SK-N-SH (cell line): ENCODE measurements around the gene KDM4F. TPM values are rescaled to one million over a fixed set of nuclear protein-coding genes. Genes with fewer than 3 reads are reported as not detected.

ENCODE experiments used
- CTCF ChIA-PET: fragments of 300-600, 350-600 bp; formaldehyde crosslinking; extraction: SDS; loops from one replicate; lab custom pipeline; 2021; lab: Yijun Ruan, JAX
- POLR2A ChIA-PET: fragments of 350-600 bp; sonication (Branson Sonifier 250); formaldehyde crosslinking; extraction: SDS; loops from one replicate; lab custom pipeline; 2020; ENCODE audit warnings: antibody characterized with exemption, inconsistent platforms; lab: Yijun Ruan, JAX
- DNase-seq: peaks from one replicate; pipeline ENCODE4 v3.0.0; 2012
- H2AFZ ChIP-seq: fragments of 200-600 bp; sonication (generic); 2 replicates; pipeline ENCODE4 v1.8.1; 2016; ENCODE audit warnings: antibody characterized with exemption, mild to moderate bottlenecking, low read depth
- H3F3A ChIP-seq: fragments of 200-600 bp; sonication (generic); replicated peaks from 2 replicates; pipeline ENCODE3; 2016; ENCODE audit warnings: antibody characterized with exemption, mild to moderate bottlenecking; ENCODE audit not compliant: insufficient read depth
- H3K27ac ChIP-seq, 2 experiments: fragments of 200-500 bp in 1 of 2; fragments of 200-600 bp in 1 of 2; sonication (Bioruptor generic) in 1 of 2; sonication (generic), shearing (Covaris generic) in 1 of 2; 2 replicates each; pipeline versions ENCODE4 v1.5.1 to v1.6.1; 2014 to 2016; ENCODE audit warnings: low read depth in 2 of 2, inconsistent platforms in 1 of 2, low read length in 1 of 2, mild to moderate bottlenecking in 1 of 2, mixed read lengths in 1 of 2
- H3K27me3 ChIP-seq: fragments of 200-600 bp; sonication (generic), shearing (Covaris generic); 2 replicates; pipeline ENCODE4 v1.6.1; 2016; ENCODE audit warnings: mixed run types; ENCODE audit not compliant: insufficient read depth
- H3K36me3 ChIP-seq, 2 experiments: fragments of 200-500 bp in 1 of 2; fragments of 200-600 bp in 1 of 2; sonication (Bioruptor generic) in 1 of 2; sonication (generic) in 1 of 2; replicated peaks in 1 of 2; 2 replicates each; pipeline versions ENCODE3 to v1.5.1; 2014 to 2016; ENCODE audit warnings: low read length in 1 of 2, mild to moderate bottlenecking in 1 of 2; ENCODE audit not compliant: insufficient read depth in 2 of 2, control insufficient read depth in 1 of 2
- H3K4me1 ChIP-seq, 2 experiments: fragments of 200-500 bp in 1 of 2; fragments of 200-600 bp in 1 of 2; sonication (Bioruptor generic) in 1 of 2; sonication (generic), shearing (Covaris generic) in 1 of 2; 2 replicates each; pipeline versions ENCODE4 v1.5.1 to v1.6.1; 2014 to 2016; ENCODE audit warnings: low read depth in 1 of 2, low read length in 1 of 2, mixed run types in 1 of 2; ENCODE audit not compliant: insufficient read depth in 2 of 2, control insufficient read depth in 1 of 2
- H3K4me2 ChIP-seq: fragments of 200-600 bp; sonication (generic), shearing (Covaris generic); 2 replicates; pipeline ENCODE4 v1.6.1; 2017; ENCODE audit warnings: mixed run types
- H3K4me3 ChIP-seq, 2 experiments: fragments of 200-500 bp in 1 of 2; fragments of 200-600 bp in 1 of 2; sonication (Bioruptor generic) in 1 of 2; sonication (generic), shearing (Covaris generic) in 1 of 2; 2 replicates each; pipeline versions ENCODE4 v1.5.1 to v1.8.1; 2014 to 2016; ENCODE audit warnings: low read depth in 2 of 2, inconsistent platforms in 1 of 2, low read length in 1 of 2, mild to moderate bottlenecking in 1 of 2, mixed read lengths in 1 of 2, moderate library complexity in 1 of 2
- H3K79me2 ChIP-seq: fragments of 200-600 bp; sonication (generic); 2 replicates; pipeline ENCODE4 v1.8.1; 2017; ENCODE audit warnings: mild to moderate bottlenecking; ENCODE audit not compliant: insufficient read depth
- H3K9ac ChIP-seq: fragments of 200-600 bp; sonication (generic); 2 replicates; pipeline ENCODE4 v1.6.1; 2017; ENCODE audit warnings: mixed run types
- H3K9me2 ChIP-seq: fragments of 200-600 bp; sonication (generic); 2 replicates; pipeline ENCODE4 v1.6.1; 2017; ENCODE audit warnings: mixed run types
- H3K9me3 ChIP-seq: fragments of 200-600 bp; sonication (generic); 2 replicates; pipeline ENCODE4 v1.6.1; 2017; ENCODE audit warnings: mixed run types, mild to moderate bottlenecking, moderate library complexity
- H4K20me1 ChIP-seq: fragments of 200-600 bp; sonication (generic); 2 replicates; pipeline ENCODE4 v1.6.1; 2017; ENCODE audit warnings: mild to moderate bottlenecking, mixed run types; ENCODE audit not compliant: insufficient read depth
- CHD2 ChIP-seq: fragments of 150-350 bp; IDR thresholded peaks from 2 replicates; pipeline ENCODE4 v1.6.1; 2018; ENCODE audit warnings: low read length; ENCODE audit not compliant: partially characterized antibody
- EP300 ChIP-seq, 2 experiments: IDR thresholded peaks; 2 replicates each; pipeline versions ENCODE4 v1.4.0 to v1.6.1; 2012; ENCODE audit warnings: borderline replicate concordance in 1 of 2, low read depth in 1 of 2, low read length in 1 of 2
- EZH2phosphoT487 ChIP-seq: fragments of 200-600 bp; sonication (generic); IDR thresholded peaks from 2 replicates; pipeline ENCODE4 v1.6.1; 2017; ENCODE audit warnings: low read depth, mixed run types, mild to moderate bottlenecking, antibody characterized with exemption, moderate library complexity, borderline replicate concordance
- FOXJ3 ChIP-seq: sonication (generic); formaldehyde crosslinking; IDR thresholded peaks from 2 replicates; pipeline ENCODE4 v1.5.1; 2020; ENCODE audit warnings: mild to moderate bottlenecking, missing genetic modification reagents
- GABPA ChIP-seq: IDR thresholded peaks from 2 replicates; pipeline ENCODE4 v1.4.0; 2012; ENCODE audit warnings: low read depth, mild to moderate bottlenecking
- GATA2 ChIP-seq: sonication (generic); formaldehyde crosslinking; IDR thresholded peaks from 2 replicates; pipeline ENCODE4 v1.5.0; 2020; ENCODE audit warnings: mild to moderate bottlenecking, missing genetic modification reagents
- JUND ChIP-seq: IDR thresholded peaks from 2 replicates; pipeline ENCODE4 v1.4.0; 2012
- MAX ChIP-seq: IDR thresholded peaks from 2 replicates; pipeline ENCODE4 v1.4.0; 2012; ENCODE audit warnings: low read depth
- NFIC ChIP-seq: IDR thresholded peaks from 2 replicates; pipeline ENCODE4 v1.4.0; 2012; ENCODE audit warnings: borderline replicate concordance
- POLR2AphosphoS5 ChIP-seq: IDR thresholded peaks from 2 replicates; pipeline ENCODE4 v1.6.1; 2012; ENCODE audit warnings: low read depth, low read length
- RCOR1 ChIP-seq: fragments of 150-350 bp; IDR thresholded peaks from 2 replicates; pipeline ENCODE4 v1.6.1; 2017; ENCODE audit warnings: antibody characterized with exemption, low read length
- RFX5 ChIP-seq: IDR thresholded peaks from 2 replicates; pipeline ENCODE4 v1.6.1; 2012; ENCODE audit warnings: mild to moderate bottlenecking, improper control_type of control experiment, low read length
- RXRA ChIP-seq: IDR thresholded peaks from 2 replicates; pipeline ENCODE4 v1.4.0; 2012; ENCODE audit warnings: low read depth, mild to moderate bottlenecking, borderline replicate concordance
- SMC3 ChIP-seq: IDR thresholded peaks from 2 replicates; pipeline ENCODE4 v1.6.1; 2012; ENCODE audit warnings: low read depth, low read length, improper control_type of control experiment
- TAF1 ChIP-seq: IDR thresholded peaks from 2 replicates; pipeline ENCODE4 v1.6.1; 2012; ENCODE audit warnings: low read depth, mild to moderate bottlenecking, low read length, moderate library complexity, borderline replicate concordance
- ZBTB33 ChIP-seq: IDR thresholded peaks from 2 replicates; pipeline ENCODE4 v1.4.0; 2012; ENCODE audit warnings: low read depth, borderline replicate concordance
- WGBS: methylation state at CpG from one replicate; pipeline ENCODE4 v1.1.6; 2017; ENCODE audit warnings: low lambda C conversion rate; 5-methylcytosine and 5-hydroxymethylcytosine counted together
- polyA plus RNA-seq, 3 experiments: library from polyadenylated mRNA; depleted of rRNA; stranded (reverse); fragments of >200 nt; gene quantifications; 2 replicates each; pipeline ENCODE4 v1.2.3, GENCODE V29; 2012
- TF ChIP-seq, protein P1 (sequence below): fragments of 150-350 bp; IDR thresholded peaks from 2 replicates; pipeline ENCODE4 v1.6.1; 2016; ENCODE audit warnings: mild to moderate bottlenecking, low read depth, low read length
- TF ChIP-seq, protein P2 (sequence below): fragments of 200-600 bp; sonication (generic); IDR thresholded peaks from 2 replicates; pipeline ENCODE4 v1.6.1; 2017; ENCODE audit warnings: antibody characterized with exemption, mild to moderate bottlenecking, moderate library complexity
- TF ChIP-seq, protein P3 (sequence below): IDR thresholded peaks from 2 replicates; pipeline ENCODE4; 2012

The KDM4F gene
- polyA plus RNA-seq, 1 of the 3 experiments (the other 2 are of a cell fraction): not detected

- CTCF ChIA-PET: interaction anchor here (0.6 to 1.2 kb wide), 5 partner anchors 9 to 566 kb away, joined by 3 to 4 read pairs (median 3); partner anchors contain the start of gene SRSF8
- no peak overlapping the region for H3K4me3 ChIP-seq
- DNase-seq: no peak
- POLR2A ChIA-PET: no interaction called here
- 78% methylated on average over 4 of the region's 4 CpGs for WGBS
- peaks cover 0 to 7% of the 10 kb centered on the region in 2 experiments; a peak in 2 of 4 replicates for H3K4me1 ChIP-seq
- no peaks in the 10 kb centered on the region for H3K27me3 ChIP-seq
- H3K9me2 ChIP-seq: no peaks in the 10 kb centered on the region
- no peaks in the 10 kb centered on the region for H3F3A ChIP-seq
- TF ChIP-seq RCOR1: no peak
- no peak for TF ChIP-seq RFX5
- TF ChIP-seq POLR2AphosphoS5: no peak
- no peak for TF ChIP-seq JUND
- TF ChIP-seq MAX: no peak
- TF ChIP-seq, protein P1, sequence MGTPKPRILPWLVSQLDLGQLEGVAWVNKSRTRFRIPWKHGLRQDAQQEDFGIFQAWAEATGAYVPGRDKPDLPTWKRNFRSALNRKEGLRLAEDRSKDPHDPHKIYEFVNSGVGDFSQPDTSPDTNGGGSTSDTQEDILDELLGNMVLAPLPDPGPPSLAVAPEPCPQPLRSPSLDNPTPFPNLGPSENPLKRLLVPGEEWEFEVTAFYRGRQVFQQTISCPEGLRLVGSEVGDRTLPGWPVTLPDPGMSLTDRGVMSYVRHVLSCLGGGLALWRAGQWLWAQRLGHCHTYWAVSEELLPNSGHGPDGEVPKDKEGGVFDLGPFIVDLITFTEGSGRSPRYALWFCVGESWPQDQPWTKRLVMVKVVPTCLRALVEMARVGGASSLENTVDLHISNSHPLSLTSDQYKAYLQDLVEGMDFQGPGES: no peak
- no peak for TF ChIP-seq EP300 (IDR thresholded peaks at IDR 0.05; ENCODE audit: borderline replicate concordance in 1 of 2, low read depth in 1 of 2, low read length in 1 of 2)
- TF ChIP-seq, protein P2, sequence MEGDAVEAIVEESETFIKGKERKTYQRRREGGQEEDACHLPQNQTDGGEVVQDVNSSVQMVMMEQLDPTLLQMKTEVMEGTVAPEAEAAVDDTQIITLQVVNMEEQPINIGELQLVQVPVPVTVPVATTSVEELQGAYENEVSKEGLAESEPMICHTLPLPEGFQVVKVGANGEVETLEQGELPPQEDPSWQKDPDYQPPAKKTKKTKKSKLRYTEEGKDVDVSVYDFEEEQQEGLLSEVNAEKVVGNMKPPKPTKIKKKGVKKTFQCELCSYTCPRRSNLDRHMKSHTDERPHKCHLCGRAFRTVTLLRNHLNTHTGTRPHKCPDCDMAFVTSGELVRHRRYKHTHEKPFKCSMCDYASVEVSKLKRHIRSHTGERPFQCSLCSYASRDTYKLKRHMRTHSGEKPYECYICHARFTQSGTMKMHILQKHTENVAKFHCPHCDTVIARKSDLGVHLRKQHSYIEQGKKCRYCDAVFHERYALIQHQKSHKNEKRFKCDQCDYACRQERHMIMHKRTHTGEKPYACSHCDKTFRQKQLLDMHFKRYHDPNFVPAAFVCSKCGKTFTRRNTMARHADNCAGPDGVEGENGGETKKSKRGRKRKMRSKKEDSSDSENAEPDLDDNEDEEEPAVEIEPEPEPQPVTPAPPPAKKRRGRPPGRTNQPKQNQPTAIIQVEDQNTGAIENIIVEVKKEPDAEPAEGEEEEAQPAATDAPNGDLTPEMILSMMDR: no peak
- TF ChIP-seq GATA2 (CRISPR knock-in tag): no peak
- no peak for TF ChIP-seq NFIC
- TF ChIP-seq EZH2phosphoT487: no peak
- no peak for TF ChIP-seq CHD2
- TF ChIP-seq TAF1: no peak
- TF ChIP-seq ZBTB33: no peak
- TF ChIP-seq GABPA: no peak
- TF ChIP-seq, protein P3, sequence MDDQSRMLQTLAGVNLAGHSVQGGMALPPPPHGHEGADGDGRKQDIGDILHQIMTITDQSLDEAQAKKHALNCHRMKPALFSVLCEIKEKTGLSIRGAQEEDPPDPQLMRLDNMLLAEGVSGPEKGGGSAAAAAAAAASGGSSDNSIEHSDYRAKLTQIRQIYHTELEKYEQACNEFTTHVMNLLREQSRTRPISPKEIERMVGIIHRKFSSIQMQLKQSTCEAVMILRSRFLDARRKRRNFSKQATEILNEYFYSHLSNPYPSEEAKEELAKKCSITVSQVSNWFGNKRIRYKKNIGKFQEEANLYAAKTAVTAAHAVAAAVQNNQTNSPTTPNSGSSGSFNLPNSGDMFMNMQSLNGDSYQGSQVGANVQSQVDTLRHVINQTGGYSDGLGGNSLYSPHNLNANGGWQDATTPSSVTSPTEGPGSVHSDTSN: no peak
- TF ChIP-seq SMC3: no peak
- TF ChIP-seq FOXJ3 (CRISPR knock-in tag): no peak
- no peak for TF ChIP-seq RXRA
- TF ChIP-seq, all 33 proteins: peak for 0
- no peak overlapping the region for H3K9ac ChIP-seq
- no peak overlapping the region for H3K4me2 ChIP-seq
- H2AFZ ChIP-seq: no peak overlapping the region
- no peak overlapping the region for H3K27ac ChIP-seq
- H4K20me1 ChIP-seq: no peaks in the 10 kb centered on the region
- no peaks in the 10 kb centered on the region for H3K9me3 ChIP-seq
- no peaks in the 10 kb centered on the region for H3K36me3 ChIP-seq
- H3K79me2 ChIP-seq: no peaks in the 10 kb centered on the region
Observed at GRCh38 chr11:95081412-95081811, 32.2 kb downstream of the KDM4F start.
